Measurements from ENCODE around the gene SLC7A4. TPM values are rescaled to one million over a fixed set of nuclear protein-coding genes. Genes with fewer than 3 reads are reported as not detected.

The SLC7A4 gene
- total and polyA plus RNA-seq, 2 of the 8 experiments (the other 6 are each of a cell fraction or from before 2014, with no cell fraction given), result 0.92 TPM; not detected in 1

GRCh38 chr22:21001601-21002325 lies 30.6 kb downstream of the SLC7A4 start, which contains the start of gene THAP7 (continued):
- TF ChIP-seq POLR2A (IDR thresholded peaks at IDR 0.05; ENCODE audit: control extremely low read depth in 1 of 2, low read depth in 2 of 2, low read length in 2 of 2), result peak; percentile 64 to 73
- TF ChIP-seq KDM1A (IDR thresholded peaks at IDR 0.05; ENCODE audit: borderline replicate concordance, low read length), result no peak
- peak; percentile 67; the same call in 1 of the 2 replicates for TF ChIP-seq TBP (IDR thresholded peaks at IDR 0.05; ENCODE audit: low read depth, low read length)
- TF ChIP-seq FOSL1 (IDR thresholded peaks at IDR 0.05; ENCODE audit: insufficient read depth, low read depth, low read length), result no peak
- no peak for TF ChIP-seq BACH1 (IDR thresholded peaks at IDR 0.05; ENCODE audit: low read length)
- peak; percentile 81 for TF ChIP-seq NRF1 (IDR thresholded peaks at IDR 0.05; ENCODE audit: low read depth, low read length)
- no peak for TF ChIP-seq SRF (IDR thresholded peaks at IDR 0.05; ENCODE audit: low read depth, low read length)
- TF ChIP-seq E2F6 (IDR thresholded peaks at IDR 0.05), result peak; percentile 91
- no peak for TF ChIP-seq SAP30 (IDR thresholded peaks at IDR 0.05; ENCODE audit: insufficient read depth, insufficient replicate concordance, low read length)
- TF ChIP-seq ASH2L (IDR thresholded peaks at IDR 0.05; ENCODE audit: low read length), result peak; percentile 80
- TF ChIP-seq, protein P1, sequence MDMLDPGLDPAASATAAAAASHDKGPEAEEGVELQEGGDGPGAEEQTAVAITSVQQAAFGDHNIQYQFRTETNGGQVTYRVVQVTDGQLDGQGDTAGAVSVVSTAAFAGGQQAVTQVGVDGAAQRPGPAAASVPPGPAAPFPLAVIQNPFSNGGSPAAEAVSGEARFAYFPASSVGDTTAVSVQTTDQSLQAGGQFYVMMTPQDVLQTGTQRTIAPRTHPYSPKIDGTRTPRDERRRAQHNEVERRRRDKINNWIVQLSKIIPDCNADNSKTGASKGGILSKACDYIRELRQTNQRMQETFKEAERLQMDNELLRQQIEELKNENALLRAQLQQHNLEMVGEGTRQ (IDR thresholded peaks at IDR 0.05; ENCODE audit: low read length), result 0 out of 2 replicates have a peak, but pooled peaks have one; percentile 23
- TF ChIP-seq ATF3 (IDR thresholded peaks at IDR 0.05; ENCODE audit: insufficient read depth, low read depth, low read length), result 0 out of 2 replicates have a peak, but pooled peaks have one; percentile 8
- TF ChIP-seq CREB1 (IDR thresholded peaks at IDR 0.05), result peak; percentile 78
- no peak for TF ChIP-seq CTCF (IDR thresholded peaks at IDR 0.05; ENCODE audit: control extremely low read depth in 1 of 3, insufficient read depth in 1 of 3, low read depth in 1 of 3, low read length in 3 of 3)

Measured in H1 (cell line).